Measurements from ENCODE around the gene LHPP.

The LHPP gene

GRCh38 chr10:124470544-124471434 lies 9.2 kb downstream of the LHPP start:
- DNase-seq (ENCODE audit: low read depth in 3 of 3), result no peak

GRCh38 chr10:124472071-124472470 lies 10.4 kb downstream of the LHPP start:
- DNase-seq (ENCODE audit: low read depth in 3 of 3), result no peak

- no peak for DNase-seq (ENCODE audit: low read depth in 3 of 3)
Observed at GRCh38 chr10:124473070-124473469, 11.4 kb downstream of the LHPP start.

- no peak for DNase-seq (ENCODE audit: low read depth in 3 of 3)
Observed at GRCh38 chr10:124474514-124475070, 13.0 kb downstream of the LHPP start.

DNA sequence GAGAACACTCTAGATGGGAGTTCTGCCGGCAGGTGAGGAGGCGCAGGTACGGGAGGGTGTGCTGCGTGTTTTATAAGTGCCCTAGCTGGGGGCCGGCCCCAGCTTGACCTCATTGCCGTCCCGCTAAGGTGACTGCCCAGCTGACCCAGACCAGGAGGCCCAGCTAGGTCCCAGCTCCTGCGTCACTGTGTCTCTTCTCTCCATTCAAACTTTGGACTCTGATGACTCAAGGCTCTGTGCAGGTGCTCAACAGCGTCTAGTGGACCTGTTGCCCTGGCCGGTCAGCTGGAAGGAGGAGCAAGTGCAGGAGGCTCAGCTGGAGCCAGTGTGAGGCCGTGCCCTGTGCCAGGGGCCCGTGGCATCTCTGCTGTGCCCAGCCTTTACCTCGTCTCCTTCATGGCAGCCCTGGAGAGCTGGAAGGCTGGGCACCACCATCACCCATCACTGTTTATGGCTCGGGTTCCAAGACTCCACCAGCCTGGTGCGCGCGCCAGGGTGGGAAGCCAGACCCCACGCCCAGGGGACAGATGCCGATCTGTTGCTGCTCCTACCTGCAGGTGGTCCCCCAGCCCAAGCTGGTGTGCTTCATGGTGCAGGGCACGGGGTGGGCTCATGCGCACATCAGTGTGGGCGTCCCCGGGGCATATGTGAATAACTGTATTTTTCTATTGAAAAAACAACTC lies 14.6 kb downstream of the LHPP start:
- no peak for DNase-seq (ENCODE audit: low read depth in 3 of 3)

DNA sequence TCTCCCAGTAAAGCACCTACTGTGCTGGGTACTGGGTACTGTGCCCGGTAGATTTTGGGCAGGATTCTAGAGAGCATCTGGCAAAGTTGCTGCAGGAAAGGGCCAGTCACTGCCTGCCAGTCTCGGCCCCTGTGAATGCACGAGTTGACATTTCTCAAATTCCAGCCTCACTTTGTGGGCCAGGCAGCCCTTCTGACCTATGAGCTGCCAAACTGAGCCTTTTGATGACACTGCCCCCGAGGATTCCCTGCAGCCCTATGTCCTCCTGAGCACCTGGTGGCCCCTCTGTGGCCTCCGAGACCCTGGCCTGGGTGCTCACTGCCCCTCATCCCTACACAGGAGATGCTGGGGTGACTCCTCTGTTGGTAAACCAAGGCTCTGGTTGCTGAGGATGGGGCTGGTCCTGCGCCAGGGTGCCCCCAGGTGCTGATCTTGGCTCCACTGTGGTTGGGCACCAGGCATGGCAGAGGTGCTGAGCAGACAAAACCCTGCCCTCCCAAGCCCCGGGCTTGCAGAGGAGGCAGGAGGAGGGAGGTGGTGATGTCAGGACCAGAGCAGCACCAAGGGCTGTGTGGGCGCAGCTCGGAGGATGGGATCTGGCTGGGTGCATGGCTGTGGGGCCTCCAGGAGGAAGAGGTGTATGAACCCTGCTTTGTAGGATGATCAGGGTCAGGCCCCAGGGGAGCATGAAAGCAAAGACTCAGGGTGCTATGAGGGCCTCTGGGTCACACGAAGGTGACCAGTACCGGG lies 16.2 kb downstream of the LHPP start:
- DNase-seq (ENCODE audit: low read depth in 3 of 3), result no peak

- DNase-seq (ENCODE audit: low read depth in 3 of 3), result no peak
Observed at GRCh38 chr10:124478515-124478914, 16.9 kb downstream of the LHPP start.

- DNase-seq (ENCODE audit: low read depth in 3 of 3), result no peak
Observed at GRCh38 chr10:124480860-124481259, 19.2 kb downstream of the LHPP start.

DNA sequence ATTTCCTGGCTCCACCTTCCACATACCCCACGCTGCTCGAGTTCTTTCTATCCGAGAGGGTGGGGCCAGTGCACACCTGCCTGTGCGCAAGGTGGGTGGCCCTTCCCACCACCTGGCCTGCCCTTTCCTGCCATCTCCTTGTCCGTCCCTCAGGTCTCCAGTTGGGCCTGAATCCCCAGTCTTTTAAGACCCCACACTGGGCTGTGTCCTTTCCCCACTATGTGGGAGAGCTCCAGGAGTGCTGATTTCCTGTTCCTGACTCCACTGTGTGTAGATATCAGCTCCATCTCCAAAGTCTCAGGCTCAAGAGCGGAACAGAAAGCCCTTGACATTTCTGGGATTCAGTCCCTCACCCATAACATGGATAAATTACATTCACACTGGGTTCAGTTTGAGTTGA lies 20.1 kb downstream of the LHPP start:
- no peak for DNase-seq (ENCODE audit: low read depth in 3 of 3)

DNA sequence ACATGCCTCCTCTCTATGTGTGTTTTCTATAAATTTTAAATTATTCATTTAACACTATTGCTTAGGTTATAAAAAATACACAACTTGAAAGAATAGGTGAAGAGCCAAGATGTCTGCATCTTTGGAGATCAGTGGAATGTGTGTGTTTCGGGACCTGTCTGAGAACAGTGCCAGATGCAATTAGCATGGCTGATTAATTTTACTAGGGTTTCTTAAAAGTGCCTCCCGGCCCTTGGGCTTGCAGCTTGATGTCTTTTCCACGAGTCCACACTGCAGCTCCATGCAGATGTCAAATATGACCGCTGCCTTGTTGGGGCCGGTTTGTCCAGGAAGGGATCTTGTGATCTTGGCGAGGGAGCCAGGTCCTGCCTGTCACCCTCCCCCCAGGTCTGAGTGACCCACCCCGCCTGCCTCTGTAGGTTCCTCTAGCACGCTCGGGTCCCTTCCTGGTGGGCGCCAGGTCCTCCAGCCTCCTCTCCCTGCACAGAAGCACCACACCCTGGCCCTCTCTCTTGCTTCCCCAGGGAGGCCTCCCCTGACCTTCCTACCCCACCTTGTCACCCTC lies 20.7 kb downstream of the LHPP start:
- DNase-seq (ENCODE audit: low read depth in 3 of 3), result no peak

DNA sequence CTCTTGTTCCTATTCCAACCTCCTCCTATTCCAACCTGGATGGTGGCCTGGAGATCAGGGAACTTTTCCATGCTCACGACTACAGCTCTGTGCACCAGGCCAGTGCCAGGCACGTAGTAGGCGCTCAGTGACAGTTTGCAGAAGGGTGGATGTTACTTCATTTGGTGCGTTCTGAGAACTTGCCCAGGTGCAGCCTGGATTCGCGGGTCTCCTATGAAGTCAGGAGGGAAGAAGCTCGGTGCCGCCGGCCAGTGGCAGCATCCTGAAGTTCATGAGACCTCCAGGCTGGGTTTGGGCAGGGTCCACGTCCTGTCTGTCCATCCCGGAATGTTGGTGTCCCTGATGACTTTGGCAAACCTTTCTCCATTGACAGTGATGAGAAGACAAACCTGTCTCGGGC lies 21.3 kb downstream of the LHPP start:
- no peak for DNase-seq (ENCODE audit: low read depth in 3 of 3)

DNA sequence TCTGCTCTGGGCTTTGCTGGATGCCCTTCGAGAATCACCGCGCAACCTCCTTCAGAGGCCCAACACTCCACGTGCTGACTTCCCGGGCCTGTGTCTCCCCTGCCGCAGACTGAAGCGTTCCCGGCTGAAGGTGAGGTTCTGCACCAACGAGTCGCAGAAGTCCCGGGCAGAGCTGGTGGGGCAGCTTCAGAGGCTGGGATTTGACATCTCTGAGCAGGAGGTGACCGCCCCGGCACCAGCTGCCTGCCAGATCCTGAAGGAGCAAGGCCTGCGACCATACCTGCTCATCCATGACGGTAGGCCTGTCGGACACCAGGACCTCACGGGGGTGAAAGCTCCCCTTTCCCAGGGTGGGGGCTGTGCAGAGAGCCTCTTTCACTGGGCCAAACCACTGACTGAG lies 22.4 kb downstream of the LHPP start:
- DNase-seq (ENCODE audit: low read depth in 3 of 3), result no peak

- no peak for DNase-seq (ENCODE audit: low read depth in 3 of 3)
Observed at GRCh38 chr10:124484661-124485060, 23.0 kb downstream of the LHPP start.

- no peak for DNase-seq (ENCODE audit: low read depth in 3 of 3)
Observed at GRCh38 chr10:124486635-124487034, 25.0 kb downstream of the LHPP start.

- DNase-seq (ENCODE audit: low read depth in 3 of 3), result no peak
Observed at GRCh38 chr10:124491105-124491504, 29.5 kb downstream of the LHPP start.

GRCh38 chr10:124492266-124492665 lies 30.6 kb downstream of the LHPP start:
- no peak for DNase-seq (ENCODE audit: low read depth in 3 of 3)

GRCh38 chr10:124493214-124493882 lies 31.7 kb downstream of the LHPP start:
- DNase-seq (ENCODE audit: low read depth in 3 of 3), result no peak

GRCh38 chr10:124494046-124494807 lies 32.6 kb downstream of the LHPP start:
- no peak for DNase-seq (ENCODE audit: low read depth in 3 of 3)

DNA sequence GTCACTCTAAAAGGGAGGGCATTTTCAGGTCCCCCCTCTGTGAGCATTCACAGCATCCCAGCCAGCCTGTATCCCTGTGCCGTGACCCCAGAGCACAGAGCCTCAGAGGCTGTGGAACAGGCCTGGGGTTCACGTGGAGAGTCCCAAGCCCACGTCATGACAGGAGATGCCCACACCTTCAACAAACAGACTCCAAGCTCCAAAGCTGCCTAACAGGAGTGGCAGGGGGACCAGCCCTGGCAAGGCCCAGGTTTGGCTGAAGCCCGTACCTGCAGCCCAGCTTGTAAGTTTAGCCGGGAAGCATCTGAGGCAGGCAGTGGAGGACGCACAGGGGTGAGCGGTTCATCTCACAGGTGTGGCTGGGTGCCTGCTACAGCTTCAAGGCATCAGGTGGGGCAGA lies 33.5 kb downstream of the LHPP start:
- DNase-seq (ENCODE audit: low read depth in 3 of 3), result no peak

DNA sequence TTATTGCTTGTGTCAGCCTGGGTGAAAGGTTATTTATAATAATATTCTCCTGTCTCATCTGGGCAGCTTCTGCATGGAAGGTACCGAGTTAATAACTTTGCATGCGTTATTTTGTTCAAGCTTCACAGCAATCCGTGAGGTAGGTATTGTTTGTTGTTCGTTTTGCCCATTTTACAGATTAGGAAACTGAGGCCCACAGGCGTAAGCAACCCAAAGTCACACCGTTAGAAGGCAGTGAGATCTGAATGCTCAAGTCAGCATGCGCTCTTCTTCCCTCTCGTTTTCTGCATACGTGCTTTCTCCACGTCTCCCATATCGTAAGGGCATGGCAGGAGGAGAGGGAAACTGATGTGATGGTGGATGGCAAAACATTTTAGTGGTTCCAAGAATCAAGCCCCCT lies 34.1 kb downstream of the LHPP start:
- DNase-seq (ENCODE audit: low read depth in 3 of 3), result no peak

- DNase-seq (ENCODE audit: low read depth in 3 of 3), result no peak
Observed at GRCh38 chr10:124496150-124496549, 34.5 kb downstream of the LHPP start.
